Suprapubic skin (tissue), 4 donors: Measurements from ENCODE around the gene BSND. TPM values are rescaled to one million over a fixed set of nuclear protein-coding genes. Genes with fewer than 3 reads are reported as not detected.

Experiments used
- DNase-seq, 2 donors: peaks; one replicate each; pipeline ENCODE4 v3.0.0-alpha.2; 2019; ENCODE audit warnings: low spot score in 2 of 2
- H3K27ac ChIP-seq: fragments of 200-600 bp; sonication (generic); one replicate; pipeline ENCODE4 v1.5.1; 2019
- H3K27me3 ChIP-seq: fragments of 200-600 bp; sonication (generic); one replicate; pipeline ENCODE4 v1.5.1; 2019
- H3K36me3 ChIP-seq: fragments of 200-600 bp; sonication (generic); one replicate; pipeline ENCODE4 v1.5.1; 2019
- H3K4me1 ChIP-seq: fragments of 200-600 bp; sonication (generic); one replicate; pipeline ENCODE4 v1.5.1; 2019
- H3K4me3 ChIP-seq: fragments of 200-600 bp; sonication (generic); one replicate; pipeline ENCODE4 v1.5.1; 2019; ENCODE audit warnings: mild to moderate bottlenecking
- H3K9me3 ChIP-seq: fragments of 200-600 bp; sonication (generic); one replicate; pipeline ENCODE4 v1.5.1; 2019
- CTCF ChIP-seq, 2 donors: fragments of 200-600 bp in 1 of 2; fragments of 450-650 bp in 1 of 2; sonication (generic) in 1 of 2; IDR thresholded peaks; one replicate each; pipeline ENCODE4 v1.5.1; 2016 to 2019; ENCODE audit warnings: antibody characterized with exemption in 2 of 2, mild to moderate bottlenecking in 1 of 2, moderate library complexity in 1 of 2
- EP300 ChIP-seq: sonication (generic); formaldehyde crosslinking; IDR thresholded peaks from one replicate; pipeline ENCODE4 v1.6.1; 2017; ENCODE audit warnings: antibody characterized with exemption
- POLR2A ChIP-seq, 2 donors: fragments of 450-650 bp; IDR thresholded peaks; one replicate each; pipeline ENCODE4 v1.6.1; 2017; ENCODE audit warnings: antibody characterized with exemption in 2 of 2, mild to moderate bottlenecking in 2 of 2, moderate library complexity in 2 of 2
- POLR2AphosphoS5 ChIP-seq, 3 donors: sonication (generic); formaldehyde crosslinking; IDR thresholded peaks; one replicate each; pipeline ENCODE4 v1.6.1; 2017; ENCODE audit warnings: antibody characterized with exemption in 3 of 3
- WGBS: methylation state at CpG from one replicate; pipeline ENCODE4 v1.1.5; 2018; 5-methylcytosine and 5-hydroxymethylcytosine counted together
- total RNA-seq, 4 donors: library from RNA; depleted of rRNA; stranded (reverse); fragments of >200 nt; gene quantifications; one replicate each; pipeline ENCODE4 v1.1.0, GENCODE V29; 2016

The BSND gene
- total RNA-seq, 4 donors from 2014 or later = not detected

- WGBS = 88% methylated on average over 10 of the region's 15 CpGs
- Histone ChIP-seq H3K9me3 (no peaks in the 10 kb centered on the region), H3K27me3 (peaks cover 21% of the 10 kb centered on the region), H3K4me1 (peaks cover 12% of the 10 kb centered on the region), H3K27ac (no peak overlapping the region), H3K36me3 (no peaks in the 10 kb centered on the region), H3K4me3 (no peak overlapping the region)
- TF ChIP-seq EP300 (no peak), CTCF (IDR thresholded peaks at IDR 0.05) (no peak), POLR2AphosphoS5 (IDR thresholded peaks at IDR 0.05) (no peak), POLR2A (IDR thresholded peaks at IDR 0.05) (no peak)
- no peak for DNase-seq
These were observed 46.1 kb downstream of the BSND start for GRCh38 chr1:55044617-55045397.

GRCh38 chr1:55045430-55045829 lies 46.7 kb downstream of the BSND start:
- Histone ChIP-seq H3K4me3 (no peak overlapping the region), H3K36me3 (no peaks in the 10 kb centered on the region), H3K9me3 (no peaks in the 10 kb centered on the region), H3K4me1 (peaks cover 12% of the 10 kb centered on the region), H3K27ac (no peak overlapping the region), H3K27me3 (peaks cover 15% of the 10 kb centered on the region)
- 96% methylated on average over 10 of the region's 10 CpGs for whole genome bisulfite sequencing
- no peak for TF ChIP-seq POLR2A (IDR thresholded peaks at IDR 0.05)
- TF ChIP-seq EP300 = no peak
- TF ChIP-seq POLR2AphosphoS5 (IDR thresholded peaks at IDR 0.05) = no peak
- no peak for TF ChIP-seq CTCF (IDR thresholded peaks at IDR 0.05)
- no peak for DNase-seq

DNA sequence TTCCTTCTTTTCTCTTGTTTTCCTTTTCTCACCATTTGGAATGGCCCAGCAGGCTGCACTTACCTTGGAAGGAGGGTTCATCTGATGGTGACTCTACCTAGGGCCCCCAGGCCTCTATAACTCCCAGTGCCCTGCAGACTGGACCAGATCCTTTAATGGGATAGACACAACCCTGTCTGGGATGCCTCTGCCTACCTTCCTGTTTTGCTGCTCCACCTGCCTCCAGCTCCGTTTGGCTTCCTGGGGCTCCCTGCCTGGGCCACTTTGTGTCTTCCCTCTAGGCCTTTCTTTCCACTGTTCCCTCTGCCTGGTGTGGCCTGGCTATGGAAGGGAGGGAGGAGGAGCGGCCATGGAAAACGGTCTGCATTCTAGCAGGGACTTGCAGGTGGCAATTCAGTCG lies 48.1 kb downstream of the BSND start:
- peaks cover 13% of the 10 kb centered on the region for H3K4me1 ChIP-seq
- H3K27ac ChIP-seq = no peak overlapping the region
- no peaks in the 10 kb centered on the region for H3K36me3 ChIP-seq
- WGBS = 91% methylated on average over 4 of the region's 4 CpGs
- H3K27me3 ChIP-seq = peaks cover 3% of the 10 kb centered on the region
- no peaks in the 10 kb centered on the region for H3K9me3 ChIP-seq
- TF ChIP-seq EP300 (no peak), POLR2AphosphoS5 (IDR thresholded peaks at IDR 0.05) (no peak), POLR2A (IDR thresholded peaks at IDR 0.05) (no peak), CTCF (IDR thresholded peaks at IDR 0.05) (no peak)
- H3K4me3 ChIP-seq = no peak overlapping the region
- peak in 1 of 2 donors; percentile 58 for DNase-seq

- Histone ChIP-seq H3K4me3 (no peak overlapping the region), H3K4me1 (peaks cover 13% of the 10 kb centered on the region), H3K27me3 (no peaks in the 10 kb centered on the region), H3K36me3 (no peaks in the 10 kb centered on the region), H3K27ac (no peak overlapping the region), H3K9me3 (no peaks in the 10 kb centered on the region)
- 100% methylated on average over 1 of the region's 3 CpGs for WGBS
- DNase-seq = peak in 1 of 2 donors; percentile 53
- TF ChIP-seq POLR2AphosphoS5 (IDR thresholded peaks at IDR 0.05) = no peak
- no peak for TF ChIP-seq EP300
- no peak for TF ChIP-seq POLR2A (IDR thresholded peaks at IDR 0.05)
- TF ChIP-seq CTCF (IDR thresholded peaks at IDR 0.05) = no peak
These were observed 48.9 kb downstream of the BSND start for GRCh38 chr1:55047611-55048010.

GRCh38 chr1:55048453-55049270 lies 49.9 kb downstream of the BSND start:
- Histone ChIP-seq H3K4me3 (no peak overlapping the region), H3K36me3 (no peaks in the 10 kb centered on the region), H3K4me1 (peaks cover 13% of the 10 kb centered on the region), H3K27me3 (no peaks in the 10 kb centered on the region), H3K9me3 (no peaks in the 10 kb centered on the region), H3K27ac (no peak overlapping the region)
- no peak for DNase-seq
- WGBS = 89% methylated on average over 11 of the region's 11 CpGs
- TF ChIP-seq EP300 (no peak), POLR2AphosphoS5 (IDR thresholded peaks at IDR 0.05) (no peak), POLR2A (IDR thresholded peaks at IDR 0.05) (no peak), CTCF (IDR thresholded peaks at IDR 0.05) (no peak)
